OCI-LY1 (cell line): ENCODE data around the gene TULP4.

Source experiments
- CTCF ChIP-seq: fragments of 200-600 bp; sonication (generic), shearing (Covaris generic); IDR thresholded peaks from 2 replicates; pipeline ENCODE4 v1.5.1; 2017; ENCODE audit warnings: mild to moderate bottlenecking, antibody characterized with exemption, low read length, moderate library complexity, mixed read lengths
- EZH2 ChIP-seq: fragments of 200-600 bp; sonication (generic), shearing (Covaris generic); IDR thresholded peaks from 2 replicates; pipeline ENCODE4 v1.8.0; 2017; ENCODE audit warnings: borderline replicate concordance, mixed run types, mild to moderate bottlenecking, antibody characterized with exemption, low read length, moderate library complexity, mixed read lengths

DNA sequence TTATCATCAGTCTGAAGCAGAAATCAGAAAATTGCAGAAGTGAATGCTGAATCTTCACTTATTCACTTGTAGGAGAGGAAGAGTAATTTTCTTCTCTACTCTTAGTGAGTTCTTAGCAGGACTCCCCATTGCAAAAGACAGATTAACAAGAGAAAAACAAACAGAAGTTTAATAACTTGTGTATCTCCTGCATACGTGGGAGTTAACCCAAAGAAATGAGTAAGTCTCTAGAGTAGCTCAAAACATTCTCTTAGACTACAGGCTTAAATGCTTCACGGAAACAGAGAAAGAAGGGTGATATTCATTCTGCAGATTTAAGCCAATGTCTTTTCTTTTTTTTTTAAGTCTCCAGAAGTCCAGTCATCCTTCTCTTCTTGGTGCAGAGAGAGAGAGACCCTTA lies 149.7 kb downstream of the TULP4 start:
- no peak for TF ChIP-seq CTCF
- TF ChIP-seq EZH2, result no peak
